ENCODE data around the gene TAF3.

- TF ChIP-seq CTCF (IDR thresholded peaks at IDR 0.05) (no peak), POLR2AphosphoS5 (IDR thresholded peaks at IDR 0.05; ENCODE audit: low read depth, low read length) (no peak), REST (IDR thresholded peaks at IDR 0.05; ENCODE audit: insufficient read depth in 1 of 2, low read depth in 2 of 2, low read length in 1 of 2) (no peak), TCF7L2 (IDR thresholded peaks at IDR 0.05; ENCODE audit: low read depth, low read length) (no peak)
These were observed 216.2 kb downstream of the TAF3 start for GRCh38 chr10:8034466-8035005.

Measured in Panc1 (cell line).